Ishikawa (cell line): ENCODE data around the gene PFKM.

ENCODE experiments used
- CEBPB ChIP-seq: IDR thresholded peaks from 2 replicates; pipeline ENCODE4 v1.6.1; 2012
- CREB1 ChIP-seq: IDR thresholded peaks from 2 replicates; pipeline ENCODE4 v1.6.1; 2012; ENCODE audit warnings: low read depth
- EGR1 ChIP-seq: IDR thresholded peaks from 2 replicates; pipeline ENCODE4 v1.6.1; 2012
- EP300 ChIP-seq: IDR thresholded peaks from 2 replicates; pipeline ENCODE4 v1.6.1; 2012; ENCODE audit warnings: borderline replicate concordance
- FOXM1 ChIP-seq: IDR thresholded peaks from 2 replicates; pipeline ENCODE4 v1.6.1; 2012; ENCODE audit warnings: low read depth, borderline replicate concordance
- MAX ChIP-seq: IDR thresholded peaks from 2 replicates; pipeline ENCODE4 v1.6.1; 2012
- REST ChIP-seq: IDR thresholded peaks from 2 replicates; pipeline ENCODE4 v1.6.1; 2012; ENCODE audit warnings: low read depth, mild to moderate bottlenecking
- TAF1 ChIP-seq: IDR thresholded peaks from 2 replicates; pipeline ENCODE4 v1.6.1; 2012; ENCODE audit warnings: low read depth, mild to moderate bottlenecking
- YY1 ChIP-seq: IDR thresholded peaks from 2 replicates; pipeline ENCODE4 v1.6.1; 2012; ENCODE audit warnings: low read depth

- TF ChIP-seq MAX, result no peak
- no peak for TF ChIP-seq CEBPB
- no peak for TF ChIP-seq TAF1
- no peak for TF ChIP-seq REST
- no peak for TF ChIP-seq EGR1
- TF ChIP-seq FOXM1, result no peak
- no peak for TF ChIP-seq YY1
- TF ChIP-seq EP300, result no peak
- TF ChIP-seq CREB1, result no peak
Observed at GRCh38 chr12:48071808-48072207, 47.4 kb upstream of the PFKM start.
